GM23338 (cell line): Measurements from ENCODE around the gene EBI3.

Experiments
- CTCF ChIP-seq, 2 experiments: fragments of 200-600 bp in 1 of 2; sonication (generic) in 1 of 2; conservative IDR thresholded peaks; 2 replicates each; pipeline versions ENCODE4 v1.5.1 to v1.6.1; 2016 to 2017; ENCODE audit warnings: antibody characterized with exemption in 2 of 2, low read depth in 2 of 2, mild to moderate bottlenecking in 2 of 2, moderate library complexity in 1 of 2
- EZH2 ChIP-seq: fragments of 200-600 bp; sonication (generic); IDR thresholded peaks from one replicate; pipeline ENCODE4 v1.8.0; 2017; ENCODE audit warnings: antibody characterized with exemption, mild to moderate bottlenecking, low read depth; ENCODE audit not compliant: unreplicated experiment
- JUNB ChIP-seq: IDR thresholded peaks from one replicate; pipeline ENCODE4 v1.6.1; 2016; ENCODE audit warnings: antibody characterized with exemption; ENCODE audit not compliant: unreplicated experiment

- TF ChIP-seq CTCF (conservative IDR thresholded peaks at IDR 0.05; ENCODE audit: low read depth in 2 of 2): peak; percentile 36 to 60
- no peak for TF ChIP-seq EZH2
- no peak for TF ChIP-seq JUNB
Observed at GRCh38 chr19:4199699-4200293, 29.5 kb upstream of the EBI3 start.
